Activated B cell treated with CpG ODN at 0.5 μM for 24 hours (primary cell): ENCODE measurements around the gene FURIN. TPM values are rescaled to one million over a fixed set of nuclear protein-coding genes. Genes with fewer than 3 reads are reported as not detected.

Experiments used
- ATAC-seq: fragments of 200-7000 bp; cut with Tn5 transposase; one replicate; pipeline ENCODE4 v1.10.0; 2021; ENCODE audit warnings: low read depth, mild to moderate bottlenecking, moderate library complexity
- CTCF ChIA-PET: fragments of 350-600 bp; sonication (Branson Sonifier 250); formaldehyde crosslinking; loops from one replicate; lab custom pipeline; 2021; ENCODE audit warnings: antibody characterized with exemption; lab: Charles Lee
- POLR2A ChIA-PET: fragments of 350-600 bp; sonication (Branson Sonifier 250); formaldehyde crosslinking; loops from one replicate; lab custom pipeline; 2021; ENCODE audit warnings: antibody characterized with exemption; lab: Charles Lee
- DNase-seq: peaks from one replicate; pipeline ENCODE4 v3.0.0; 2022
- H3K27ac Mint-ChIP-seq: one replicate; pipeline ENCODE4 v1.8.0; 2020; ENCODE audit warnings: mixed read lengths
- H3K27me3 Mint-ChIP-seq: one replicate; pipeline ENCODE4 v1.8.0; 2021; ENCODE audit warnings: mixed read lengths
- H3K36me3 Mint-ChIP-seq: one replicate; pipeline ENCODE4 v1.8.0; 2021; ENCODE audit warnings: low read depth, mixed read lengths
- H3K4me1 Mint-ChIP-seq: one replicate; pipeline ENCODE4 v1.8.0; 2021; ENCODE audit warnings: mixed read lengths
- H3K4me3 Mint-ChIP-seq: one replicate; pipeline ENCODE4 v1.8.0; 2020; ENCODE audit warnings: mild to moderate bottlenecking, mixed read lengths
- H3K9me3 Mint-ChIP-seq: one replicate; pipeline ENCODE4 v1.8.0; 2020; ENCODE audit warnings: mixed read lengths
- CTCF ChIP-seq: fragments of 200-600 bp; IDR thresholded peaks from one replicate; pipeline ENCODE4 v1.8.0; 2022; ENCODE audit warnings: antibody characterized with exemption, mild to moderate bottlenecking
- intact Hi-C: fragments of 100-400 bp; cut with micrococcal nuclease; formaldehyde crosslinking; loops from one replicate; pipeline ENCODE4 v1.15.1; 2024
- total RNA-seq: library from RNA; stranded (reverse); gene quantifications from 2 replicates; pipeline ENCODE4 v1.2.3, GENCODE V29; 2022

The FURIN gene
- total RNA-seq, 1 donor from 2014 or later, result 46.5 TPM

DNA sequence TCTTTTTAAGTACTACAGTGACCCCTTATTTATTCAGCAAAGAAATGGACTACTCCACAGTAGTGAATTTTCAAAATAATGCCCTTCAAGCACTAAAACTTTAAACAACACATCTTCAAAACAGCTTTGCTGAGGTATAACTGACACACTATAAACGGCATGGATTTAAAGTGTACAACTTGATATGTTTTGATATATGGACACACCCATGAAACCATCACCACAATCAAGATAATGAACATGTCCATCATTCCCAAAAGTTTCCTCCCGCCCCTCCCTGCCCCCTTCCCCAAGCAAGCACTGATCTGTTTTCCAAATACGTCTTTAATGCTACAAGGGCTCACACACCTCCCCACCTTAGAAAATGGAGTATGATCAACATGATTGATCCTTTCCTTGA is 1.6 kb upstream of the FURIN start:
- H3K27ac Mint-ChIP-seq, result no peak overlapping the region
- H3K27me3 Mint-ChIP-seq, result no peaks in the 10 kb centered on the region
- POLR2A ChIA-PET, result no interaction called here
- no peak for TF ChIP-seq CTCF
- CTCF ChIA-PET, result interaction anchor here (1.2 kb wide), 1 partner anchor 28 kb away, joined by 3 read pairs; no protein-coding TSS in a partner anchor
- H3K4me3 Mint-ChIP-seq, result no peak overlapping the region
- ATAC-seq (no peak), DNase-seq (no peak)
- H3K36me3 Mint-ChIP-seq, result peaks cover 3% of the 10 kb centered on the region
- no peaks in the 10 kb centered on the region for H3K9me3 Mint-ChIP-seq
- intact Hi-C loops, result no loop called here
- H3K4me1 Mint-ChIP-seq, result peaks cover 42% of the 10 kb centered on the region

- CTCF ChIA-PET, result no interaction called here
- ATAC-seq, result no peak
- Mint-ChIP-seq H3K4me3 (peak overlapping the region; percentile 19), H3K27ac (peak overlapping the region; percentile 59), H3K36me3 (peaks cover 3% of the 10 kb centered on the region), H3K4me1 (peaks cover 43% of the 10 kb centered on the region), H3K9me3 (no peaks in the 10 kb centered on the region), H3K27me3 (no peaks in the 10 kb centered on the region)
- DNase-seq, result no peak
- no peak for TF ChIP-seq CTCF
- intact Hi-C loops, result loop anchor here (1.0 kb wide), 1 partner anchor 16 kb away; no protein-coding TSS in a partner anchor
- POLR2A ChIA-PET, result interaction anchor here (1.1 to 4.6 kb wide), 4 partner anchors 11 to 34 kb away, joined by 3 to 35 read pairs (median 13); partner anchors contain the start of gene MAN2A2
Observed at GRCh38 chr15:90869140-90869541, 753 bp downstream of the FURIN start.

GRCh38 chr15:90869601-90870353 is 1.4 kb downstream of the FURIN start:
- peak overlapping the region; percentile 90 for H3K4me3 Mint-ChIP-seq
- ATAC-seq, result peak; percentile 47
- peak overlapping the region; percentile 59 for H3K27ac Mint-ChIP-seq
- intact Hi-C loops, result loop anchor here (1.0 to 5.0 kb wide), 3 partner anchors 16 to 152 kb away; partner anchors contain the start of gene BLM
- H3K27me3 Mint-ChIP-seq, result no peaks in the 10 kb centered on the region
- H3K36me3 Mint-ChIP-seq, result peaks cover 3% of the 10 kb centered on the region
- no peak for DNase-seq
- CTCF ChIA-PET, result no interaction called here
- no peak for TF ChIP-seq CTCF
- H3K4me1 Mint-ChIP-seq, result peaks cover 43% of the 10 kb centered on the region
- H3K9me3 Mint-ChIP-seq, result no peaks in the 10 kb centered on the region
- POLR2A ChIA-PET, result interaction anchor here (1.1 to 4.6 kb wide), 10 partner anchors 15 to 62 kb away, joined by 3 to 35 read pairs (median 6); partner anchors contain the start of genes FES and MAN2A2

DNA sequence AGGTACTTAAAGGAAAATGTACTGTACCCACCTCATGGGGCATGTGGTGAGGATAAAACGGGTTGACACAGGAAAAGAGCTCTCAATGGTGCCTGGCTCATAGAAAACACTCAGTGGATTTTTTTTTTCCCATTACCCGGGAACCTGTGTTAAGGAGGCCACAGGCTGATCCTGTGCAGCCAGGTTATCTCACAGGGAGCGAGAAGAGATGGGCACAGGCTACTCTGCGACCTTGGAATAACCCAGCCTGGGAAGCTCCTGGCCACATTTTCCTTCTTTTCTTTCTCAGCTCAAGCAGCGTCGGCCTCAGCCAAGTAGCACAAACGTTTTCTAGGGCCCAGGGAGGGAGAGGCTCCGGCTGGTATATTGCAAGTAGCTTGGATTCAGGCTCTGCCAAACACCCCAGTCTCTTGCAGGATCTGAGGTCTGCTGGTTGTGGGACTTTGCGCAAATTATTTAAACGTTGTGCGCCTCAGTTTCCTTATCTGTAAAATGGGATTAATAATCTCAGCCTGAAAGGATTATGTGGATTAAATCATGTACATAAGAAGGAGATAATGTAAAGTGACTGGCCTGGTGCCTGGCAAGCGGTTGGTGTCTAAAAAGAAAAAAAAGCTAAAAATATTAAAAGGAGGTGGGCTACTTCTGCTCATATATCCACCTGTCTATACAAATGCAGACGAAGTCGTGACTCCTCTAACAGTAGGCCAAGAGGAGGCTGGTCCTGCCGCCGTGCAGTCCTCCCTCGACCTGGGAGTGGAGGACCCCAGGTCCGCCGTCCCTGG is 2.2 kb downstream of the FURIN start:
- no peak for DNase-seq
- intact Hi-C loops, result loop anchor here (2.0 to 5.0 kb wide), 2 partner anchors 26 to 153 kb away; partner anchors contain the start of gene BLM
- Mint-ChIP-seq H3K36me3 (peaks cover 3% of the 10 kb centered on the region), H3K4me3 (peak overlapping the region; percentile 90), H3K27ac (peak overlapping the region; percentile 86), H3K9me3 (no peaks in the 10 kb centered on the region), H3K4me1 (peaks cover 43% of the 10 kb centered on the region), H3K27me3 (no peaks in the 10 kb centered on the region)
- ATAC-seq, result peak; percentile 12
- ChIA-PET POLR2A (interaction anchor here (0.9 to 4.6 kb wide), 15 partner anchors 14 to 153 kb away, joined by 3 to 35 read pairs (median 5); partner anchors contain the start of genes BLM, FES and MAN2A2), CTCF (interaction anchor here (0.9 to 2.0 kb wide), 4 partner anchors 16 to 52 kb away, joined by 3 to 10 read pairs (median 5); no protein-coding TSS in a partner anchor)
- TF ChIP-seq CTCF, result no peak
